HuH-7.5 (cell line): Measurements from ENCODE around the gene PSMB11.

Source experiments
- DNase-seq: peaks from one replicate; pipeline ENCODE4 v3.0.0; 2011; ENCODE audit warnings: low spot score

PSMB11 gene

DNA sequence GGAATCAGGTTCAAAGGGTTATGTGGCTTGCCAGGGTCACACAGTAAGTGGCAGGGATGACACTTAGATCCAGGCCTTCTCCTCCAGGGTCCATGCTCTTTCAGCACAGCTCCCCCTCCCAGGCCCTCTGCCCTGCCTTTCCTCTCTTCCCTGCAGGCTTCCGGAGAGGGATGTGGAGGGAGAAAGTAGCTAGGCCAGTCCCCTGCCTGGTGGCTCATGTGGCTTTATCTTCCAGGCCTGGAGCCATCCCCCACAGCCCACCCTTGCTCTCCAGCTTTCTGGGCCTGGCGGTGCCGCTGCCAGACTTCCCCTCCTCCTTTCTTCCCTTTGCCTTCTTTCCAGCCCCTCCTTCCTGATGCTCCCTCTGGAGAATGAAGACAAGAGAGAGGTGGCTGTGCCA is 1.7 kb downstream of the PSMB11 start:
- no peak for DNase-seq

GRCh38 chr14:23044840-23045239 is 2.8 kb downstream of the PSMB11 start:
- no peak for DNase-seq

GRCh38 chr14:23045419-23046357 is 3.7 kb downstream of the PSMB11 start:
- DNase-seq: no peak

GRCh38 chr14:23047034-23047634 is 5.1 kb downstream of the PSMB11 start:
- no peak for DNase-seq

DNA sequence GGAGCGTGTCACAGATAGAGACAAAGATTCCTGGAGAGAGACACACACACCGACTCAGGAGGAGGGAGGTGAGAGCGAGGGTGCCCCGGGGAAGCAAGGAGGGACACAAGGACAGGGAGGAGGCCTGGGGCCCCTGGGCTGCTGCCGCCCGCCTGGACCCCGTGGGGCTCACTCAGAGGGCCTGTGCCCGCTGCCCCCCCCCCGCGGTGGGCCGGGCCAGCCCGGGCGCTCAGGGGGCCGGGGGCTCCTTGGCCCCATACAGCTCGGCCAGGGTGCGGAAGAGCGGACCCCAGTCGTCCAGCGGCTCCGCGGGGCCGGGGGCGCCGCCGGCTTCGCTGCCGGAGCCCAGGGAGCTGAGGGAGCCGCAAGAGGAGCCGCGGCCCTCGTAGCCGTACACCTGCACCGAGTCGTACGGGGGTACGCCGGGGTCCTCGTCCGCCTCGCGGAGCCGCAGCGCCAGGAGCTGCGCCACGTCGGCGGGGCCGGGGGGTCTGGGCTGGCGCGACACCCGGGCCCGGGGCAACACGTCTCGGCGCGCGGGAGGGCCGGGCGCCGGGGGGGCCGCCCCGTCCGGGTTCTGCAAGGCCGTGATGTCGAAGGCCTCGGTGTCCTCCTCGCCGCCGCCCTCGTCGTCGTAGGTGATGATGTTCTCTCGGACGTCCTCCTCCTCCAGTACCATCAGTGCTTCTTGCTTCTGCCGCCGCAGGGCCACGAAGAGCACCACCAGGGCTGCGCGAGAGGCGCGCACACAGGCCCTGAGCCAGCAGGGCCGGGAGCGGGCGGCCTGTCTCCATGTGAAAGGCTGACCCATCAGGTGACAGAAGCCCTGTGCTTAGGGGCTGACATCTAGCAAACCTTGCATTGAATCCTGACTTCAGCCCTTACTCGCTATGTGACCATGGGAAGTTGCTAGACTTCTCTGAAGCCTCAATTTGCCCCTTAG is 6.0 kb downstream of the PSMB11 start:
- no peak for DNase-seq

GRCh38 chr14:23049011-23049410 is 7.0 kb downstream of the PSMB11 start:
- DNase-seq: no peak

GRCh38 chr14:23051141-23052057 is 9.4 kb downstream of the PSMB11 start:
- no peak for DNase-seq

DNA sequence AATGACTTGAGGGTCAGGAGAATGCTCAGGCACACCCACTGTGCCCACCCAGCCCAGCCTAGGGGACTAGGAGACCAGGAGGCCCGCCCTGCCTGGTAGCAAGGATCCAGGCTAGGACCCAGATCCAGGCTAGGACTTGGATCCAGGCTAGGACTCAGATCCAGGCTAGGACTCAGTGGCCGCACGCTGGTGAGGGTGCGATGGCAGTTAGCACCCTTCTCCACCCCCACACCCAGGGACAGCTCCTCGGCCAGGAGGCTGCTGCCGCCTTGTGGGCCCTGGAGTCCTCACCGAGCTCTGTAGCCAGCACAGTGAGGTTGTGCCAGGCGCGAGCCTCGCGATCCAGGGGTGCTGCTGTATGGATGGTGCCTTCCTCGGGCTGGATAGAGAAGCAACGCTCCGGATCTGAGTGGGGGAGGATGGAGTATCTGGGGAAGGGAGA is 10.2 kb downstream of the PSMB11 start:
- DNase-seq: no peak

GRCh38 chr14:23052671-23053070 is 10.7 kb downstream of the PSMB11 start:
- DNase-seq: no peak

DNA sequence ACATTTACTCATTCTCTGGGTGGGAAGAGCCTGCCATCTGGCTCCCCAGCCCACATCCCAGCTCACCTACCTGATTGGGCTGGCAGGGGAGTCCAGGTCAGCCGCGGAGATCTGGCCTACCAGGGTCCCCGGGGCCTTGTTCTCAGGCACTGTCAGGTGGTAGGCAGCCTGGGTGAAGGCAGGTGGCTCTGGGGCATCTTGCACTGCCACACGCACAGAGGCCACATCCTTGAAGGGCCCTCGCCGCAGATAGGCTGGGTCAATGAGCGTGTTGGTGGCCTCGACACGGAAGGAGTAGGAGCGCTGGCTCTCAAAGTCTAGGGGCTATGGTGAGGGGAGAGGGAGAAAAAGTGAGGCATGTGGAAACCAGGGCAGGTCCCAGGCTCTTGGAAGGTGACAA is 11.4 kb downstream of the PSMB11 start:
- DNase-seq: no peak

DNA sequence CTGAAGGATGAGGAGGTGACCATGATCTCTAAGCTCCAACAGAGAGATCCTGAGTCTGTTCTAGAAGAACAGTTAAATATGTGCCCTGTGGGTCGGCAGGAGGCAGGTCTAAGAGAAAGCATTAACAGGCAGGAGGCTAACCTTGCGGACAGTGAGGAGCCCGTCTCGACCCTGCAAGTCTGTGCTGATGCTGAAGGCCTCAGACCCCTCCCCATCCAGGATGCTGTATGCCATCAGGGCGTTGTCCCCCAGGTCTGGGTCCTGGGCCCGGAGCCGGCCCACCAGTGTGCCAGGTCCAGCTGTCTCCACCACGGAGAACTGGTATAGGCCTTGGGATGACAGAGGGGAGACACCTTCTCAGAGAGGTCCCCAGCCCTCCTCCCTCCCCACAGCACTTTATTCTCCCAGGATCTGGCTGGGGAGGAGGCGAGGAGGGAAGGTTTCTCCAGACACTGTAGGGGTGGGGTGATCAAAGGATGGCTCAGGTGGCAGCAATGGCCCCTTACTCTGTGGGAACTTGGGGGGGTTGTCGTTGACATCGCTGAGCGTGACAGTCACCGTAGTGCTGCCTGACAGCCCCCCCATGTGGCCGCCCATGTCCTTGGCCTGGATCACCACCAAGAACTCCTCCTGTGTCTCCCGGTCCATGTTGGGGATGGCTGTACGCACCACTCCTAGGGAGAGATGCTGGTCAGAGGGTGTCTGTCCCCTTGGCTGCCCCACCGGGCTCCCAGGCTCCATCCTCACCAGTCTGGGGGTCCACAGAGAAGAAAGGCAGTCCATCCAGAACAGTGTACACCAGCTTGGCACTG is 12.2 kb downstream of the PSMB11 start:
- DNase-seq: peak; percentile 70

DNA sequence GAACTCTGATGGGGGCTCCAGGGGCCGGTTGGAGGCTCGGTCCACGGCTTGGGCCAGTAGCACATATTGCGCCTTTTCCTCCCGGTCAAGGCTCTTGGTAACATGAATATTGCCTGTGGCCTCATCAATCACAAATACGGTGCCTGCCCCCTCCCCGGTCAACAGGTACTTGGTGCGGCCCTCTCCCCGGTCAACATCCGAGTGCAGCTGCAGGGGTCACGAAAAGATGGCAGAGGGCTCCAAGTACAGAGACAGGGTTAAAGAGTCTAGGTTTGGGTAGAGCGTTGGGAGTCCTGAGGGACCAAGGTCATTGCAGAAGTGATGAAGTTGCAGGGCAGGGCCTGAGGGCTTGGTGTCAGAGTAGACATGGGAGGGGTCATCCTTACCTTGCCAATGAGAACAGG is 13.1 kb downstream of the PSMB11 start:
- DNase-seq: no peak

DNA sequence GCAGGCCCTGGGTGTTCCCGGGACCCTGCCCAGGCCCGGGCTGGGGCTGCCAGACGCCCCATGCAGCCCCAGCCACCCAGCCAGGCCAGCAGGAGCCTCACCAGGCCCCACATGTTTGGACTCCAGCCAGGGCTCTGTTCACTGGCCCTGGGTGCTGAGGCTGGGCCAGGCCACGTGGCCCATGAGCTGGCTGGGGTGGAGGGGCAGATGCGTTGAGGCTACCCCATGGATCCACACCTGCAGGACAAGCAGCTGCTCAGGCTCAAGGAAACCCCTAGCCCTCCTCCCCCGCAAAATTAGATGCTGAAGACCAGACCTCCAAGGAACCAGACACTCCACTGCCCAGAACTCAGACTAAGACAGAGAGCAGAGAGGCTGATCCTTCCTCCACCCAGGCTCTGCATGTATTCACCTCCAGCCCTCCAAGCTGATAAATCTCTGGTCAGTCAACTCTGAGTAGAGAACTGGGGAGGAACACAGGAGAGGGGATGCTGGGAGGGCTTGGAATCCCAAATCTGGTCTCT is 13.7 kb downstream of the PSMB11 start:
- DNase-seq: no peak

GRCh38 chr14:23056145-23056955 is 14.3 kb downstream of the PSMB11 start:
- peak; percentile 98 for DNase-seq

- DNase-seq: peak; percentile 83
Observed at GRCh38 chr14:23056956-23057756, 15.1 kb downstream of the PSMB11 start, which contains the start of gene CDH24. Gene CDH24 (minus strand): TSS chr14:23057520. CDS start chr14:23055733, 1,787 bp downstream.

- peak; percentile 98 for DNase-seq
Observed at GRCh38 chr14:23057757-23058653, 16.0 kb downstream of the PSMB11 start.
